A204.1 (cell line): ENCODE data around the gene RPS3.

ENCODE experiments used
- FAIRE-seq: peaks from 2 replicates; lab custom pipeline; 2012; peaks lifted over from hg19 to GRCh38; lab: Jason Lieb, UNC

The RPS3 gene

GRCh38 chr11:75420224-75421034 is 21.1 kb downstream of the RPS3 start:
- no peak for FAIRE-seq

GRCh38 chr11:75421035-75421602 is 21.8 kb downstream of the RPS3 start:
- no peak for FAIRE-seq

GRCh38 chr11:75421902-75422247 is 22.6 kb downstream of the RPS3 start:
- no peak for FAIRE-seq

- FAIRE-seq: no peak
These were observed 23.2 kb downstream of the RPS3 start for GRCh38 chr11:75422248-75423231.

- no peak for FAIRE-seq
These were observed 24.4 kb downstream of the RPS3 start for GRCh38 chr11:75423721-75424120.

- no peak for FAIRE-seq
These were observed 25.1 kb downstream of the RPS3 start for GRCh38 chr11:75424396-75424795.

- FAIRE-seq: no peak
These were observed 26.1 kb downstream of the RPS3 start for GRCh38 chr11:75425422-75425821.

GRCh38 chr11:75426720-75427086 is 27.4 kb downstream of the RPS3 start:
- no peak for FAIRE-seq

- FAIRE-seq: no peak
These were observed 27.9 kb downstream of the RPS3 start for GRCh38 chr11:75427181-75427580.

GRCh38 chr11:75428281-75428724 is 29.0 kb downstream of the RPS3 start:
- FAIRE-seq: no peak

GRCh38 chr11:75428989-75429640 is 29.8 kb downstream of the RPS3 start:
- no peak for FAIRE-seq

GRCh38 chr11:75429641-75429901 is 30.3 kb downstream of the RPS3 start:
- no peak for FAIRE-seq

GRCh38 chr11:75429902-75430713 is 30.8 kb downstream of the RPS3 start:
- no peak for FAIRE-seq

- no peak for FAIRE-seq
These were observed 31.6 kb downstream of the RPS3 start for GRCh38 chr11:75430714-75431532.

- no peak for FAIRE-seq
These were observed 32.5 kb downstream of the RPS3 start for GRCh38 chr11:75431533-75432525.

- FAIRE-seq: no peak
These were observed 33.6 kb downstream of the RPS3 start, which contains the start of gene KLHL35 for GRCh38 chr11:75432911-75433321. KLHL35 (minus strand) TSS chr11:75433203; CDS start chr11:75430629, 2,574 bp downstream.

- FAIRE-seq: no peak
These were observed 34.1 kb downstream of the RPS3 start for GRCh38 chr11:75433443-75433842.

- no peak for FAIRE-seq
These were observed 34.7 kb downstream of the RPS3 start for GRCh38 chr11:75434051-75434450.

- no peak for FAIRE-seq
These were observed 35.7 kb downstream of the RPS3 start for GRCh38 chr11:75434886-75435570.
